ENCODE measurements around the gene TUBGCP6. TPM values are rescaled to one million over a fixed set of nuclear protein-coding genes. Genes with fewer than 3 reads are reported as not detected.

TUBGCP6 gene
- total RNA-seq, 2 experiments from 2014 or later, result 44.8 to 47.2 TPM

- Mint-ChIP-seq H3K4me1 (ENCODE audit: low read depth) (peaks cover 6% of the 10 kb centered on the region), H3K27me3 (peaks cover 20% of the 10 kb centered on the region), H3K9me3 (no peaks in the 10 kb centered on the region), H3K27ac (no peak overlapping the region), H3K4me3 (no peak overlapping the region), H3K36me3 (ENCODE audit: low read depth) (no peaks in the 10 kb centered on the region)
- no peak for TF ChIP-seq CTCF (IDR thresholded peaks at IDR 0.05)
- ChIA-PET CTCF (interaction anchor here (1.0 kb wide), 1 partner anchor 13 kb away, joined by 3 read pairs; no protein-coding TSS in a partner anchor), POLR2A (no interaction called here)
- intact Hi-C loops (cut with micrococcal nuclease), result no loop called here
- ATAC-seq (no peak), DNase-seq (no peak)
These were observed 13.8 kb upstream of the TUBGCP6 start for GRCh38 chr22:50258361-50259292.

GRCh38 chr22:50257451-50258360 is 12.9 kb upstream of the TUBGCP6 start:
- ChIA-PET POLR2A (no interaction called here), CTCF (no interaction called here)
- H3K27ac Mint-ChIP-seq, result no peak overlapping the region
- no peak overlapping the region for H3K4me3 Mint-ChIP-seq
- no peak for ATAC-seq
- no peak for TF ChIP-seq CTCF (IDR thresholded peaks at IDR 0.05)
- peaks cover 6% of the 10 kb centered on the region for H3K4me1 Mint-ChIP-seq (ENCODE audit: low read depth)
- H3K9me3 Mint-ChIP-seq, result no peaks in the 10 kb centered on the region
- DNase-seq, result no peak
- no peaks in the 10 kb centered on the region for H3K36me3 Mint-ChIP-seq (ENCODE audit: low read depth)
- intact Hi-C loops (cut with micrococcal nuclease), result no loop called here
- peaks cover 15% of the 10 kb centered on the region for H3K27me3 Mint-ChIP-seq

GRCh38 chr22:50257041-50257440 is 12.2 kb upstream of the TUBGCP6 start:
- Mint-ChIP-seq H3K36me3 (ENCODE audit: low read depth) (no peaks in the 10 kb centered on the region), H3K27me3 (peaks cover 8% of the 10 kb centered on the region), H3K4me1 (ENCODE audit: low read depth) (peaks cover under 1% of the 10 kb centered on the region), H3K9me3 (no peaks in the 10 kb centered on the region), H3K27ac (no peak overlapping the region), H3K4me3 (no peak overlapping the region)
- ATAC-seq (no peak), DNase-seq (no peak)
- intact Hi-C loops (cut with micrococcal nuclease), result no loop called here
- POLR2A ChIA-PET, result no interaction called here
- no peak for TF ChIP-seq CTCF (IDR thresholded peaks at IDR 0.05)
- CTCF ChIA-PET, result no interaction called here

- no peak for ATAC-seq
- Mint-ChIP-seq H3K36me3 (ENCODE audit: low read depth) (no peaks in the 10 kb centered on the region), H3K27me3 (peaks cover 6% of the 10 kb centered on the region), H3K4me1 (ENCODE audit: low read depth) (no peaks in the 10 kb centered on the region), H3K27ac (no peak overlapping the region), H3K9me3 (no peaks in the 10 kb centered on the region), H3K4me3 (no peak overlapping the region)
- DNase-seq, result no peak
- ChIA-PET POLR2A (interaction anchor here (0.6 kb wide), 2 partner anchors 11 to 114 kb away, joined by 3 read pairs; no protein-coding TSS in a partner anchor), CTCF (interaction anchor here (1.2 to 1.3 kb wide), 3 partner anchors 11 to 15 kb away, joined by 3 to 4 read pairs (median 4); no protein-coding TSS in a partner anchor)
- TF ChIP-seq CTCF (IDR thresholded peaks at IDR 0.05), result no peak
- intact Hi-C loops (cut with micrococcal nuclease), result no loop called here
These were observed 11.5 kb upstream of the TUBGCP6 start for GRCh38 chr22:50256258-50256862.

All from activated CD8-positive, alpha-beta T cell treated with anti-CD3 and anti-CD28 coated beads for 36 hours (primary cell).